ENCODE measurements around the gene HPCAL1. TPM values are rescaled to one million over a fixed set of nuclear protein-coding genes. Genes with fewer than 3 reads are reported as not detected.

HPCAL1 gene
- total RNA-seq, 4 donors from 2014 or later: 29.0 to 56.7 (median 34.5) TPM

- 83 to 86% methylated on average over 40 of the region's 40 CpGs for WGBS, 2 donors
- H3K27me3 ChIP-seq: no peaks in the 10 kb centered on the region
- TF ChIP-seq EP300 (IDR thresholded peaks at IDR 0.05) (no peak), POLR2A (IDR thresholded peaks at IDR 0.05) (no peak), CTCF (IDR thresholded peaks at IDR 0.05) (no peak)
- H3K4me1 ChIP-seq: peaks cover 0 to 3% (median 1%) of the 10 kb centered on the region in 4 donors
- H3K9me3 ChIP-seq: no peaks in the 10 kb centered on the region
- H3K27ac ChIP-seq: no peak overlapping the region
- H3K4me3 ChIP-seq: no peak overlapping the region
- H3K36me3 ChIP-seq: peaks cover 0 to 66% (median 13%) of the 10 kb centered on the region in 3 donors
- no peak for DNase-seq (ENCODE audit: low spot score in 2 of 2)
Measured at GRCh38 chr2:10426726-10427617, 124.3 kb downstream of the HPCAL1 start.

GRCh38 chr2:10427618-10427949 is 124.9 kb downstream of the HPCAL1 start:
- no peaks in the 10 kb centered on the region for H3K27me3 ChIP-seq
- WGBS, 2 donors: 65 to 74% methylated on average over 17 of the region's 17 CpGs
- H3K9me3 ChIP-seq: no peaks in the 10 kb centered on the region
- H3K27ac ChIP-seq: no peak overlapping the region
- H3K4me1 ChIP-seq: peaks cover 0 to 9% (median 4%) of the 10 kb centered on the region in 4 donors
- no peak overlapping the region for H3K4me3 ChIP-seq
- peaks cover 0 to 60% (median 7%) of the 10 kb centered on the region in 3 donors for H3K36me3 ChIP-seq
- DNase-seq (ENCODE audit: low spot score in 2 of 2): no peak
- TF ChIP-seq CTCF (IDR thresholded peaks at IDR 0.05) (no peak), POLR2A (IDR thresholded peaks at IDR 0.05) (no peak), EP300 (IDR thresholded peaks at IDR 0.05) (no peak)

GRCh38 chr2:10428355-10428754 is 125.7 kb downstream of the HPCAL1 start:
- TF ChIP-seq EP300 (IDR thresholded peaks at IDR 0.05) (no peak), CTCF (IDR thresholded peaks at IDR 0.05) (no peak), POLR2A (IDR thresholded peaks at IDR 0.05) (no peak)
- Histone ChIP-seq H3K36me3 (peaks cover 0 to 52% (median 0%) of the 10 kb centered on the region in 3 donors), H3K4me1 (peaks cover 0 to 13% (median 6%) of the 10 kb centered on the region in 4 donors), H3K27ac (no peak overlapping the region), H3K4me3 (no peak overlapping the region), H3K9me3 (no peaks in the 10 kb centered on the region), H3K27me3 (no peaks in the 10 kb centered on the region)
- 91 to 92% methylated on average over 5 to 7 of the region's 8 CpGs for WGBS, 2 donors
- DNase-seq (ENCODE audit: low spot score in 2 of 2): no peak

GRCh38 chr2:10428924-10429323 is 126.2 kb downstream of the HPCAL1 start:
- DNase-seq (ENCODE audit: low spot score in 2 of 2): no peak
- WGBS, 2 donors: 88 to 94% methylated on average over 3 of the region's 3 CpGs
- H3K4me1 ChIP-seq: peaks cover 0 to 13% (median 6%) of the 10 kb centered on the region in 4 donors

More at GRCh38 chr2:10428924-10429323, 126.2 kb downstream of the HPCAL1 start:
- TF ChIP-seq EP300 (IDR thresholded peaks at IDR 0.05) (no peak), POLR2A (IDR thresholded peaks at IDR 0.05) (no peak), CTCF (IDR thresholded peaks at IDR 0.05) (no peak)
- no peaks in the 10 kb centered on the region for H3K27me3 ChIP-seq
- H3K36me3 ChIP-seq: peaks cover 0 to 49% (median 0%) of the 10 kb centered on the region in 3 donors
- no peak overlapping the region for H3K27ac ChIP-seq
- no peaks in the 10 kb centered on the region for H3K9me3 ChIP-seq
- no peak overlapping the region for H3K4me3 ChIP-seq

Data from tibial nerve (tissue), 4 donors.